Choroid plexus epithelial cell (primary cell): ENCODE measurements around the gene FAM25G.
"Not testable (repeated sequence)": the region's sequence is repeated elsewhere in the genome, so short reads cannot be mapped to it uniquely, and the experiment has no call there.

Experiments used
- DNase-seq: peaks from one replicate; pipeline ENCODE4 v3.0.0-alpha.2; 2010; ENCODE audit warnings: low read depth
- H3K4me3 ChIP-seq: 2 replicates; pipeline ENCODE4 v1.5.1; 2011; ENCODE audit warnings: low read depth, mild to moderate bottlenecking, control low read depth, low read length, moderate library complexity
- TF ChIP-seq, protein P1 (sequence below): conservative IDR thresholded peaks from 2 replicates; pipeline ENCODE4 v1.5.1; 2011; ENCODE audit warnings: low read depth, mild to moderate bottlenecking, control low read depth, inconsistent platforms, low read length, moderate library complexity

Gene FAM25G

DNA sequence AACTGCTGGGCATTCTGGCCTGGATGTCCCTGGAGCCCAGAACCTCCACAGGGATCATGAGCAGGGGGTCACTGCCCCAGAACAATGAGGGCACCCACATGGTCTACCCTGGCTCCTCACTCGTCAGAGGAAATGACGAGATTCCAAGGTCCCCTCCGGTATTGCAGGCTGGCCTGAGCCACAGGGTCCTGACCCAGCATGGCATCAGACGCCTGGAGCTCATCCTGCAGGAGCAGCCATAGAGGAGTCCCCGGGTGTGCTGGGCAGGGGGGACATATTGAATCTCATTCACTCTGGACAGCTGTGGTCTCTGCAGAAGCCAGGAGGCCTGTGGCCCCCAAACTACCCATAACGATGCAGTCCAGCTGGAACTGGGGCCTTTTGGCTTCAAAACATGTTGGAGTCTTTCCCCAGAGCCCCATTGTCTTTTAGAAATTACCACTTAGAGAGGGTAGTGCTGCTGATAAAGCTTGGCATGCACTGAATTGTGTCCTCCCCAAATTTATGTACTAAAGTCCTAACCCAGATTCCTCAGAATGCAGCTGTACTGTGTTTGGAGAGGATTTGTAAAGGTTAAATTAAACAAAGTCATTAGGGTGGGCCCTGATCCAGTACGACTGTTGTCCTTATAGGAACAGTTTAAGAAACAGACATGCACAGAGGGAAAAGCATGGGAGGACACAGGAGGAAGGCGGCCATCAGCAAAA is 35.3 kb downstream of the FAM25G start:
- no peak overlapping the region for H3K4me3 ChIP-seq
- no peak for DNase-seq
- TF ChIP-seq, protein P1, sequence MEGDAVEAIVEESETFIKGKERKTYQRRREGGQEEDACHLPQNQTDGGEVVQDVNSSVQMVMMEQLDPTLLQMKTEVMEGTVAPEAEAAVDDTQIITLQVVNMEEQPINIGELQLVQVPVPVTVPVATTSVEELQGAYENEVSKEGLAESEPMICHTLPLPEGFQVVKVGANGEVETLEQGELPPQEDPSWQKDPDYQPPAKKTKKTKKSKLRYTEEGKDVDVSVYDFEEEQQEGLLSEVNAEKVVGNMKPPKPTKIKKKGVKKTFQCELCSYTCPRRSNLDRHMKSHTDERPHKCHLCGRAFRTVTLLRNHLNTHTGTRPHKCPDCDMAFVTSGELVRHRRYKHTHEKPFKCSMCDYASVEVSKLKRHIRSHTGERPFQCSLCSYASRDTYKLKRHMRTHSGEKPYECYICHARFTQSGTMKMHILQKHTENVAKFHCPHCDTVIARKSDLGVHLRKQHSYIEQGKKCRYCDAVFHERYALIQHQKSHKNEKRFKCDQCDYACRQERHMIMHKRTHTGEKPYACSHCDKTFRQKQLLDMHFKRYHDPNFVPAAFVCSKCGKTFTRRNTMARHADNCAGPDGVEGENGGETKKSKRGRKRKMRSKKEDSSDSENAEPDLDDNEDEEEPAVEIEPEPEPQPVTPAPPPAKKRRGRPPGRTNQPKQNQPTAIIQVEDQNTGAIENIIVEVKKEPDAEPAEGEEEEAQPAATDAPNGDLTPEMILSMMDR: no peak

DNA sequence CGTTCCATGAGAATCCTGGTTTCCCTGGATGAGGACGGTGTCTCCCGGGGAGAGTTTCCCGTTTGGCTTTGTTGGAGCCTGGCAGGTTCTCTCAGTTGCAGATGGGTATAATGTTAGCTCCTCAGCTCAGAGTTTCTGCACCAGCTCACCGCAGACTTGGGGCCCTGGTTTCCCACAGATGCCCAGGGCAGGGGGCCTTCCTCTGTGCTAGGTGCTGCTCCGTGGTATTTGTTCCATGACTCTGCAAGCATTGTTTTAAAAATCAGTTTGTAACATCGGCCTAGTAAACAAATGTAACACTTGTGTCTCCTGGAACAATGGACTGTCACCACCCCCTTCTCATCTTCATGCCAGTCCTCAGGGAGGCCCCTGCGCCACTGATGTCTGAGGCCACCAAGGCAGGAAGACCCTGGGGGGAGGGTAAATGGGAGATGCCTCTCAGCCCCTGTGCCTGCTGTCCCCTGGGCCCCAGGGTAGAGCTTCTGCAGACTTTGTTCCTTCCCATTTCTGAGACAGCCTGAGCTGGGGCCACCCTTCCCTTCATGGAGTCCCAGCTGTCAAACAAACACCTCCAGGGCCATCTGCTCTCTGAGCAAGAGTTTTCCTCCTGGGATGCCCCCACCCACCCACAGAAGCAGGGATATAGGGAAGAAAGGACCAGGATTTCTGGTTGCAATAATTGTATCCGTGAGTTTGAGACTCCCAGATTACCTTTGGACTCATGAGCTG is 36.0 kb downstream of the FAM25G start:
- DNase-seq, H3K4me3 ChIP-seq: not testable (repeated sequence)

DNA sequence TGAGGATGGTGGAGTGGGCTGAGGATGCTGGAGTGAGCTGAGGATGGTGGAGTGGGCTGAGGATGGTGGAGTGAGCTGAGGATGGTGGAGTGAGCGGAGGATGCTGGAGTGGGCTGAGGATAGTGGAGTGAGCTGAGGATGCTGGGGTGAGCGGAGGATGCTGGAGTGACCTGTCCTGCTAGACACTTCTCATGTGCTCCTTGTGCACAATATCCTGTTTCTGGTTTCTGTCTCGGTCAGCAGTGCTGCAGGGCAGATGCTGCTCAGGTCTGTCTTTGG is 36.8 kb downstream of the FAM25G start:
- TF ChIP-seq, protein P1: no peak
- DNase-seq: no peak
- no peak overlapping the region for H3K4me3 ChIP-seq

DNA sequence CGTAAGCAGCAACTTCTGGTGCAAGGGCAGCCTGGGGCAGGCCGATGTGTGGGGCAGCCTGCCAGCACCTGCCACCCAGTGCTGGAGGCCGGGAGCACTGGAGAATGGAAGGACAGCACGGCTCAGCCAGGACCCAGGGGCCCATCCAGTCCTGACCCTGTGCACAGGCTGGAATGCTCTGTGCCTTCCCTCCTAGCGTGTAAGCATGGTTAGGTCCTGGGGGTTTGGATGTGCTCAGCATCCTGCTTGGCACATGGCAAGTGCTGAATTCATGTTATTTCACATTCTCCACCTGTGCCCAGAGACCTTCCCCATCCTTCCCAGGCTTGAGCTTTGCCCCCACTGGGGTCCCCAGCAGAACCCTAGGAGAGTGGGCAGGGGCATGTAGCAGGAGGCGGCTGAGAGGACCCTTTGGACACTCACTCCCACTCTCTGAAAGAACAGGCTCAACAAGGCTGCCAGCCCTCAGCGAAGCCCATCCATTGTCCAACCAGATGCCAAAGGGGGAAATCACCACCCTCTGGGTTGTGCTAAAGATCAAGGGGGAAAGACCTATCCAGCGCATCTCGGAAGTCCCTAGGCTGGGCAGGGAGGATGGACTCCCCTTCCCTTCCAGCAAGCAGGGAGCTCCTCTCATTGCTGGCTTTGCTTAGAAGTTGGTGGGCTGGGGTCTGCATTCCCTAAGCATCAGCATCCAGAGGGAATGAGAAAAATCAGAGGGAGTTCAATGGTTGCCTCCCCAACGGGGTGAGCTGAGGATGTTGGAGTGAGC is 37.3 kb downstream of the FAM25G start:
- TF ChIP-seq, protein P1: no peak
- H3K4me3 ChIP-seq: no peak overlapping the region
- no peak for DNase-seq

DNA sequence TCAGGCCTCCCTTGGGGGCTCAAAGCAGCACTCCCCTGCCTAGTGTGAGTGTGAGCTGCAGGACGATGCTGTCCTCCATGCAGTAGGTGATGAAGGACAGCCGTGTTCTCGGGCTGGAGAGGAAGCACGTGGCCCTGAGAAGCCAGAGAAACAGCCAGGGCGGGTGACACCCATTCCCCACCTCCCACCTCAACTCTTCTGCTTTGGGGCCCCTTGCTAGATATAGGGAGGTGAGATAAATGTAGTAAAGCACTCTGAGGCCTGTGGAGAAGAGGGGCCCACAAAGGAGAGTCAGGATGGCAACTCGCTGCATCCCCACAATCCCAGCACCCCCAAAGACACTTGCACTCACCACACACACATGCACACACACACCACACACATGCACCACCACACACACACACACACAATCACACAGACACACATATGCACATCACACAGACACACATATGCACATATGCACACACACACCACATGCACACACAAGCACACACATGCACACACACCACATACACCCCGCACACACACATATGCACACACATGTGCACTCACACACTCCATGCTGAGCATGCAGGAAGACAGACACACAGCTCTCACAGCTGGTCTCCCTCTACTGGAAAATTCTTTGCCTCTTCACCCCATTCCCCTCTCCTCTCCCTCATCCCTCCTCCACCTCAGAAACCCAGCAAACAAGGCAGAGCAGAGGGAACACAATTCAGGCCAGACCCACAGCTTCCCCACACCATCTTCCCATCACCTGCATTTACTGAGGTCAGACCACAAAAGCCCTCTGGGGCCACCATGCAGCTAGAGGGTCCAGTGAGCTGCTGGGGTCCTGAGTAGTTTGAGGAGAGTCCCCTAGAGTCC is 38.1 kb downstream of the FAM25G start:
- DNase-seq: no peak
- no peak overlapping the region for H3K4me3 ChIP-seq
- TF ChIP-seq, protein P1: no peak

DNA sequence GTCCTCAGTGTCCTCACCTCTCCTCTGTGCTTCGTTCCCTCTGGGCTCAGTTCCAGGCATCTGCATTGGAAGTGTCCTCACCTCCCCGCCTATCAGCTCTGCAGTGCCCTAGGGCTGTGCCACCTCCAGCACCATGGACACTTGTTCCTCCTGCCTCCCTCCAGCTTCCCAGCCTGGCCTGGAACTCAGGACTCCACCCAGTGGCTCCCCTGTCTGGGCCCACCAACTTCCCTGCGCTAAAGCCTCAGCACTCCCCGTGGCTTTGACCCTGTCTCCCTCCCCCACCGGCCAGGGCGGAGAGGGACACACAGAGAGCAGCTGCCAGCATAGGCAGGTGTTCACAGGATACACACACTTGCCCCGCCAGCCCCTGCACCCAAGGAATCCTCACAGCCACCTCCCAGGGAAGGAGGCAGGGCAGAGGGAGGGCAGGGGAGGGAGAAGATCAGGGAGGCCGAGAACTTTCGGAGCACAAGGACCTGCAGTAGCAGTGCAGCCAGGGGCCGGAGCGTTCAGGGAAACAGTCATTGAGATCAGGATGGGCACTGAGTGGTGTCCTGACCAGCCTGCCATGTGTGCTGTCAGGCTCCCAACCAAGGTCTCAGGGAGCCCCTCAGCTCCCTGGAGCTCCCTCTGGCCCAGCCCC is 38.9 kb downstream of the FAM25G start:
- no peak overlapping the region for H3K4me3 ChIP-seq
- TF ChIP-seq, protein P1: no peak
- DNase-seq: no peak
